HG03060 (cell line): ENCODE data around the gene EPB41L5.
"Not testable (repeated sequence)": the region's sequence is repeated elsewhere in the genome, so short reads cannot be mapped to it uniquely, and the experiment has no call there.

Experiments
- ATAC-seq: cut with Tn5 transposase; IDR thresholded peaks from one replicate; pipeline ENCODE4 v1.9.1; 2021; ENCODE audit warnings: low read depth, moderate number of reproducible peaks; ENCODE audit not compliant: unreplicated experiment

EPB41L5 gene

DNA sequence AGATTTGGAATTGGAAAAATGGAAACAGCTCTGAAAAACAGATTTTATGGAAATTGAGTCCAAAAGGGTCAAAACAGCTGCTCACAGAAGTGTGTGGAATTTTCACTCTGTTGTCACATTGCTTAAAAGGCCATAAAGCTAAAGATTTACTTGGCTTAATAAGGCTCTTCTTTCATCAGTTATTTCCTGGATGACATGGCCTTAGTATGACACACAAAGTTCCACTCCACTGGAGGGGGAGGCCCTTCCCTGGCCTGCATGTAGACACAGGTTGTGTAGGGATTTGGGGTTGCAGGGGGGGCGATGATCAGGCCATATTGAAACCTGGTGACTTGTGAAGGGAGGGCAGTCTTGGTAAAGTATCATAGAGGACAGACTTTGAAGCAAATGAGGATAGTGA lies 176.3 kb downstream of the EPB41L5 start:
- ATAC-seq = no peak

DNA sequence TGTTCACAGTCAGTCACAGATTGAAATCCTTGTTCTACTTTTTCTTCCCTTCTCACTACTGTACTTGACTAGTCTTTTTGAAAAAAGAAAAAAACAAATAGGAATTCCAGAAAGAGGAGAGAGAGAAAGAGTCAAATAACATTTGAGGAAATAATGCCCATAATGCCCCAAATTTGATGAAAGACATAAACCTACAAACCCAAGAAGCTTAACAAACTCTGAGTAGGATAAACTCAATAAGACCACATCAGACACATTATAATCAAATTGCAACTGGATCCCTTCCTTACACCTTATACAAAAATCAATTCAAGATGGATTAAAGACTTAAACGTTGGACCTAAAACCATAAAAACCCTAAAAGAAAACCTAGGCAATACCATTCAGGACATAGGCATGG lies 179.4 kb downstream of the EPB41L5 start:
- no peak for ATAC-seq

DNA sequence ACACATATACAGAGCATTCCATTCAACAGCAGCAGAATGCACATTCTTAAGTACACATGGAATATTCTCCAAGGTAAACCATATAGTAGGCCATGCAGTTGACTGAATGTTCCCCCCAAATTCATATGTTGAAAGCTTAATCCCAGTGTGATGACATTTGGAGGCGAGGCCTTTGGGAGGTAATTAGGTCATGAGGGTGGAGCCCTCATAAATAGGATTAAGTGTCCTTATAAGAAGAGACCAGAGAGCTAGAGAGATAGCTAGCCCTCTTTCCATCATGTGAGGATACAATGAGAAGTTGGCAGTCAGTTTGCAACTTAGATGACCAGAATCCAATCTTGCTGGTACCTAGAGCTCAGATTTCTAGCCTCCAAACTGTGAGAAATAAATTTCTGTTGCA lies 182.7 kb downstream of the EPB41L5 start:
- no peak for ATAC-seq

DNA sequence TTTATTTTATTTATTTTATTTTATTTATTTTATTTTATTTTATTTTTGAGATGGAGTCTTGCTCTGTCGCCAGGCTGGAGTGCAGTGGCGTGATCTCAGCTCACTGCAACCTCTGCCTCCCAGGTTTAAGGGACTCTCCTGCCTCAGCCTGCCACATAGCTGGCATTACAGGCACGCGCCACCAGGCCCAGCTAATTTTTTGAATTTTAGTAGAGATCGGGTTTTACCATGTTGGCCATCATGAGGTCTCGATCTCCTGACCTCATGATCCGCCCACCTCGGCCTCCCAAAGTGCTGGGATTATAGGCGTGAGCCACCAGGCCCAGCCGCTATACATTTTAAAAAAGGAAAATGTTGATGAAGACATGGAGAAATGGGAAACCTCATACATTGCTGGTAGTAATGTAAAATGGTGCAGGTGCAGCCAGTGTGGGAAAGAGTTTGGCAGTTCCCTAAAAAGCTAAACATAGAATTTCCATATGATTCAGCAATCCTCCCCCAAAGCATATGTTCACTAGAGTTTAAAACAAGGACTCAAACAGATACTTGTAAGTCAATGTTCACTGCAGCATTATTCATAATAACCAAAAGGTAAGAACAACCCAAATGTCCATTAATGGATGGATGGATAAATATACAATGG lies 187.1 kb downstream of the EPB41L5 start:
- not testable (repeated sequence) for ATAC-seq

DNA sequence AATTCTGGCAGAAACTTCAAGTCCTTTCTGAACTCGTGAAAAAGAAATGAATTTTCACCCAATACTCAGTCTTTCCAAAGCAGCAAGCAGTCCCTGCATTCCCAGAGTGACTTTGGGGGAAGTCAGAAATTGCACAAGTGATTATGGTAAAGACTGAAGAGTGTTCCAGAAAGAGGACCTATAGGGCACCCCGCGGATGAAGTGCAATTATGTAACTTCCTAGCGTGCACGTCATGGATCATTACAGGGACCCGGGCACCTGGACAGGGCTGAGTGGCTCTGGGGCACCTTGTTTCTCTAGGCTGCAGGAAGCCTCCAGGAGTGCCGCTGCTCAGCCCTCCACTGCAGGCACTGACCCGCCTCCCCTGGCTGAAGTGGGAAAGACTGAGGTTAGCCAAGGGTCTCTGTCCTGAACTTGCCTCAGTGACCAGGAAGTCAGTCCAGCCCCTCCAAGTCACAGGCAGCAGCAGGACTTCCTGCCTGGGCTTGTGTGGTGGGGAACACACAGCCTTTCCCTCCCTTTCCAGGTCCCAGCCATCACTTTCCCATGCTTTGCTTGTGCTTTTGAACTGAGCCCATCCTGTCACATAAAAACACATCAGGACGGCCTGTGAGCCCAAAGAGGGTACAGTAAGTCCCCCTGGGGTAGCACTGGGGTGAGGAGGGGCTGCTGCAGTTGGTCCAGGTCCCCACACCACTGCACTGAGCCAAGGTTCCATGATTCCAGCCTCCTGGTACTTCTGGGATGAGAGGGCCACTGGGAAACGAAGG lies 190.6 kb downstream of the EPB41L5 start:
- ATAC-seq = no peak

DNA sequence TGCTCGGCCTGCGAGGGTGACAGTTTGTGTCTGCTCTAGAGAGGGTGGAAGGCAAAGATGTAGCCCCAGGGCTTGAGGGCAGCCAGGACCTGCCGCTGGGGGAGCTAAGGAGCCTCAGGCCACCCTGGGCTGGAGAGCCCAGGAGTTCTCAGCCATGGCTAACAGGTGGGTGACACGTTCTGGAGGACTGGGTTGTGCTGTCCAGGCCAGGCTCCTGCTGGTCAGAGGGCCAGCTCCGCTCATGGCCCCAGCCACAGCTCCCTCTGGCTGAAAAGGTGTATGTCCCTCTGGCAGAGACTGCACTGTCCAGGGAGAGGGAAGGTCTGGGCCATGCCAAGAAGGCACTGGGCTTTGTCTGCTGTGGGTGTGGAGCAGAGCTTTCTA lies 191.1 kb downstream of the EPB41L5 start:
- ATAC-seq = no peak

DNA sequence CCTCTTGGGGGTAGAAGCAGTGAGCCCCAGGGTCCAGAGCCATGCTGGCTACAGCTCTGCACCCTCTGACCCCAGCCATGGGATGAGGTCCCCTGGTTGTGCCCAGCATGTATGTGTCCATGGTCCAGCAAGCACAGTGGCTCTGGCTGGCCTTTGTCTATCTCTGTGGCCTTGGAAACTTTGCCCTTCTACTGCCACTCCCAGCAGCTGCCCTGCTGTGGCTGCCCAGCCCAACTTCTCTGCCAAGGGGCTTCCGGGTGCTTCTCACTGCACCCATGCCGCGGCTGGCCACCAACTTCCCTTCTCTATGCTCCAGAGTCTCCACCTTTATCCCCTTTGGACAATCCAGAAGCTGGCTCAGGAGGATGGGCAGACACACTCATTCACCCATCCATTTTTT lies 191.5 kb downstream of the EPB41L5 start:
- no peak for ATAC-seq

DNA sequence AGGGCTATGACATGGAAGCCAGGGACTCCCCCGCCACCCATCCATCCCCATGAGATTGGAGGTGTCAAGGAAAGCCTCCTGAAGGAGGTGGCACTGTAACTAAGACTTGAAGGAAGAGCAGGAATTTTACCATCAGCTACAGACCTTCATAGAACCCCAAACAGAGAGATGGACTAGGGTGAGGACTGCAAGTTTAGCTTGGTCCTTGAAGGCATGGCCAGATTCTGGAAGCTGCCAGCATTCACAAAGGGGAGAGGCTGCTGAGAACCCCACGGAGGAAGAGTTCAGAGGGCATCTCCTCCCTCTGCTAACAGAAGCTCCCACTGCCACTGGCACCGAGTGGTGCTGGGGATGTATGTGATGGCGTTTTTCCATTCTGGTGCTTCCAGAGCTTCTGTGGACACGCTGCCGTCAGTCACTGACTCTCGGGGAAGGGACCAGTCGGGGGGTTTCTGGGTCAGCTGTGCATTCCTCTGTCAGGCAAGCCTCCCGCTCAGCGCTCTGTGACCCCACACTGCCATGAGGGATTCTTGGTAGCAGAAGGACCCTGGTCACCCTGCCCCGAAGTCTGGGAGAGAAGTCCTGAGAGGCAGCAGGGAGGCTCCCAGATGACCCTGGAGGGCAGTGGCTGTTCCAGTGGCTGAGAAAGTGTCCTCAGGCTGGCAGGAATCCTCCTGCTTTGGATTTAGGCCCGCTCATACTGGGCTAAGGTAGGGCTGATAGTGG lies 192.2 kb downstream of the EPB41L5 start:
- ATAC-seq = no peak

DNA sequence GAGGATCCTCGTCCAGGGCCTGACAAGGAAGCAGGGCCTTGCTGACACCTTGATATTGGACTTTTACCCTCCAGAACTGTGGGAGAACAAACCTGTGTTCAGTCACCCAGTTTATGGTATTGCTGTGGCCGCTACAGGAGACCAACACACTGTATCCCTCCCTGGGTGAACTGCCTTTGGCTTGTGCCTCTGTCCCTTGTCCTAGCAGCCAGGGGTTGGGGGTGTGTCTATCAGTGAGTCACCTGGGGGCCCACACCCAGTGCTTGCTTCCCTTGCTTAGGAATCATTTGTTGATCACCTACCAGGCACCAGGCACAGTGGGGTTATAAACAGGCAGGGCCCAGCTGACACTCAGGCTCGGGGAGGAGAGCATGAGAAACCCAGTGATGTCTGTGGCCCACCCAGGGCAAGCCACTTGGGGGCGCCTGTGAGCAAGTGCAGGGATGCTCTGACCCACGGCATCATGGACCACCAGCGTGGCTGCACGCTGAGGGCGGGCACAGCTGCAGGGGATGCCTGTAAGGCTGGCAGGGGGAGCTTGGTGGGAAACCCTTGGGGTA lies 193.2 kb downstream of the EPB41L5 start:
- ATAC-seq = no peak

DNA sequence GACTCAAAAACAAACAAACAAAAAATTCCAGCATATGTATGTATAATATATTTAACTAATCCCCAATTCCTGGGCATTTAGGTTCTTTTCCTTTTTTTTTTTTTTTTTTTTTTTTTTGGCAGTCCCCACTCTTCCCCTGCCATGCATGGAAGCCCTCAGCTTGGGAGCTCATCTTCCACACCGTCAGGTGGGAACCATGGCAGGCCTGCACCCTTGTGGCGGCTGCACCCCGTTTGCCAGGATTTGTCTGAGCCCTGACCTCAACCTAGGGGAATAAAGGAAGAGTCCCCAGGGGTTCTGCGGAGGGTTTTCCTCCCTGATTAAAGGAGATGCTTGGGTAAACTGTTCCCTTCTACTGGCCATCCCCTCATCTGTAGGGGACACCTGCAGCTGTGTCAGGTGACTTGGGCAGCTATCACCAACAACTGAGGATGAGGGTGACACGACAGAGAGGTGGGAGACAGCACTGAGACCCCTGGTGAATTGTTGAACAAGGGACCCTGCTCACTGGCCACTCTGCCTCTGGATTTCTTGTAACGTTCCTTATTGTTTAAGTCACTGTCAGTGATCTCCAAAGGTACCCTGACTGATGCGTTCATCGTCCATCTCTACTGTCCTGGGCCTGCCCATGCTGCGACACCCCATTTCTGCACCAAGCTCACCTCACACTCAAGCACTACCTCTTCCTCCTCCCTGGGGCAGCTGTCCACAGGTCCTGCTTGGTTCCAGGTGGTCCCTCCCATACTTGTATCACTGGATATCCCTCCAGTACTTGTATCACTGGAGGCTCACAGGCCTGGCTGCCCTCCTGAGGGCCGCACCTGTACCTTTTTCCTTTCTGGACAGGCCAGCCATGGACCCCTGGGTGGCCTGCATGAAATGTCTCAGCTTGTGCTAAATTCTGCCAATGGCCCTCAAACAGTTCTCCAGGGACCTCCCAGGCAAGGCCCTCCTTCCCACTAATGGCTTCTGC lies 195.8 kb downstream of the EPB41L5 start:
- no peak for ATAC-seq

DNA sequence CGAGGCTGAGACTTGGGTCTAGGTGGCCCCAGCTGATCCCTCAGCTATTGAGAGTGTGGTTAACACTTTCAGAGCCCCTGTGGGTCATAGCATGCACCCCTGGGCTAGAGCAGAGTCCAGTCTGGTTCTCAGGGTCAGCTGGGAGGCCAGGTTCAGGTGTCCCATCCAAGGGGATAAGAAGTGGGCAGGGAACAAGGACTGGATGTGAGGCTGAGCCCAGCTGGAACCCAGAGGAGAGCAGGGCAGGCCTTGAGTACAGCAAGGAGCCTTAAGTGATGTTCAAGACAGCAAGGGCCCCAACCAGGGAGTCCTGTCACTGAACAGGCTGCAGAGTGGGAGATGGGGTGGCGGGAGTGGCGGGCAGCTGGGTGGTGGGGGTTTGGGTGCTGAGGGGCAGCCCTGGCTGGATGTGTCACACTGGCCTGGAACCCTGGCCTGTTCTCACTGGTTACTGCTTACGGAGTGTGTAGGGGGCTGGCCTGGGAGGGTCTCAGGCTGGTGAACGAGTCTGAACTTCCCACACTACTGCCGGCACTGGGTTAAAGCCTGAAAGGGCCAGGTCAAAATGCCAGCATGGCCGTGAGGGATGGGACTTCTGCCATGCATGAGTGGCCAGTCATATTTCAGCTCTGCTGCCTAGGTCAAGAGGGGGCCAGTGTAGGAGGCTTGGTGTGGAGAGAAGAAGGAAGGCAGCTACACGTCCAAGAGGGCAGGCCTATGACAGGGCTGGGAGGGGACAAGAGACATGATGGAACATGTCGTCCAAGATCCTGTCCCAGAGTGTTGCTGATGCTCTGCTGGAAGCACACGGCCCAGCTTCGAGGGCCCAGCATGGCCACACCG lies 196.8 kb downstream of the EPB41L5 start:
- ATAC-seq = no peak

DNA sequence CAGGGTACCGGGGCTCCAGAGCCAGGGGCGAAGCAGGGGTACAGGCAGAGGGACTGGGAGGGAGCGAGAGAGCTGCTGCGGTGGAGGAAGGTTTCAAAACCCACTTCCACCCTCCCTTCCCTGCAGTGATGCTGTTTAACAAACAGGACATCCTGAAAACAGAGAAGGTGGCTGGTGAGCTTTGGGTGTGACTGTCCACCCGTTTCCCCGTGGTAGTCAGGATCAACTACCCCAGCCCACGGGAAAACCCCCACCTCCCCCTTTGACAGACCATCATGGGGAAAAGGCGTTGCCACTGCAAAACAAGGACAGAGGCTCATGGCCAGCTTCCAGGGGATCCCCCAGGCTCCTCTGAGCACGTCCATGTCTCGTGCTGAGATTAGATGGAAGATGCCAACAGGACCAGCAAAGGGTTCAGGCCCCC lies 197.4 kb downstream of the EPB41L5 start:
- ATAC-seq = no peak

DNA sequence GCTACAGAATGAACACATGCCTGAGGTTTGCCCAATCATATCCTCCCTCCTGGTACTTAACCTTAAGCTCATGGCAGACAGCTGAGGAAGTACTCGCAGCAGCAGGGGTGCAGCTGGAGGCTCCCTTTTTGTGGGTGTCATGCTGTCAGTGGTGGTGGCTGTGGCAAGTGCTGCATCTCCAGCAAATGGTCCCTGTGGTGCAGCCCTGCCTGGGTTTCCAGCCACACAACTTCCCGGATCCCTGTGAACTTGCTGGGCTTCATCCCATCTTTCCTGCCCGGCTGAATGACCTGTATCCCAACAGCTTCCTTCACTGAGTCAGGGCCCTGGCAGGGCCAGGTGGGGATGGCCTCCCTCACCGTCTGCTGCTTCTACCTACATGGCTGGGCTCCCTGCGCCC lies 205.3 kb downstream of the EPB41L5 start:
- ATAC-seq = no peak

DNA sequence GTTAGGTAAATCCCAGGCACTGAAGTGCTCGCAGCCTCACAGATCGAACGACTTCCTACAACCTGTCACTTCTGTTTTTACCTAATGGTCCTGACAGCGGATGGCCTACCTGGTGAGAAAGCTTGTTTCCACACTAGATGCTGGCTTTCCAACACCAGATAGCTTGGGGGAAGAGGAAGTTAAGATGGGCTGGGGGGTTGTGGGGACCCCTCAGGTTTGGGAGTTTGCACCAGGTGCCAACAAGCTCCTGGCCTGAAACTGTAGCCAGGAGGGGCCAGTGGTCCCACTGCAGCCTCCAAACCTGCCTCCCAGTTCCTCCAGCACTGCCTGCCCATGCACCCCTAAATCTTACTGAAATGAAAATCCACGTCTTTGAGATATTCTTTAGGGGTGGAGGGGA lies 206.4 kb downstream of the EPB41L5 start:
- ATAC-seq = no peak

DNA sequence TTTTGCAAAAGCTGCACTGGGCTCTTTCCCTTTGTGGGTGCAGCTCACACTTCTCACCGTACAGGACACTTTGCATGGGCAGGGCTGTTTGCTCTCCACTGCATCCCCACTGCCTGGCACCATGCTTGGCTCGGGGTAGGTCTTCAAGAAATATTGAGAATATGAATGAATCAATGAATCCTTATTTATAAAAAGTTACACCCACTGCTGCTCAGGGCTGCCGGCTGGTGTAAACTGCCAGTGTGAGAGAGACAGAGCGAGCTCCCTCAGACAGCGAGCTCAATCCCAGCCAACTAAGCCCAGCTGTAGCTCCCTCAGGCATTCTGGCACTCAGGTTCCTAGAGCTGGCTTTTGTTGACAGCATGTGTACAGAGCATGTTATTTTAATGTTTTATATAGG lies 206.9 kb downstream of the EPB41L5 start:
- ATAC-seq = no peak

DNA sequence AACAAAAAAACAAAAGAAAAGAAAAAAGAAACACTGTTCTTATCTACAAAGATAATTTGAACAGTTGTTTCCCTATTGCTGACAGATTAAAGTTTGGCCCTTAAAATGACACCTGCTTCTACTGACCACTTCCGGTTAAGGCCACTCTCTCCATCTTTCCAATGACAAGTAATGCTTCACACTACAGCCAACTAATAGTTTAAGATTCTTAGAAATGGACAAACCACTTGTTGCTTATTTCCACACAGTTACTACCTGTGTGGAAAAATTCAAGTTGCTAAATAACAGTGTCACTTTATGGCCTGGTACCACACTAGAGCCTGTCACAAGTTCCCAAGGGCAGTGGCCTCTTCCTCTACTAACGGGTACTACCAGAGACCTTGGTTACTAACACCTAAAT lies 207.9 kb downstream of the EPB41L5 start:
- ATAC-seq = no peak

DNA sequence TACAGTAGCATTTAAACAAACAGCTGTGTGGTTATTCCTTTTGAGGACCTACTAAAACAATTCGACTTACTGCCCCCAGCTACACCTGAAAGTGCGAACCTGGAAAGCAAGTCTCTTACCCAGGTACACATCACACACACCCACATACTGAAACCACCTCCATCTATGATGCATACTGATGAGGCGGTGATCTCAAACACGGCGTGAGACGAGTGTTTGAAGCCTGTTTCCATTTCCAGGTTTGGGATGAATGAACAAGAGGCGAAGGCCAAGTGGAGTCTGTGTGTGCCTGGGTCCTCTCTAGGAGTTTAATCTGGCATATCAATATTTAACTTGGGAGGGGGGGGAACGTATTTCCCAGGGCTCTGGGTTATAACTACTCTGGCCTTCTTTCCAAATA lies 208.7 kb downstream of the EPB41L5 start:
- ATAC-seq = no peak

DNA sequence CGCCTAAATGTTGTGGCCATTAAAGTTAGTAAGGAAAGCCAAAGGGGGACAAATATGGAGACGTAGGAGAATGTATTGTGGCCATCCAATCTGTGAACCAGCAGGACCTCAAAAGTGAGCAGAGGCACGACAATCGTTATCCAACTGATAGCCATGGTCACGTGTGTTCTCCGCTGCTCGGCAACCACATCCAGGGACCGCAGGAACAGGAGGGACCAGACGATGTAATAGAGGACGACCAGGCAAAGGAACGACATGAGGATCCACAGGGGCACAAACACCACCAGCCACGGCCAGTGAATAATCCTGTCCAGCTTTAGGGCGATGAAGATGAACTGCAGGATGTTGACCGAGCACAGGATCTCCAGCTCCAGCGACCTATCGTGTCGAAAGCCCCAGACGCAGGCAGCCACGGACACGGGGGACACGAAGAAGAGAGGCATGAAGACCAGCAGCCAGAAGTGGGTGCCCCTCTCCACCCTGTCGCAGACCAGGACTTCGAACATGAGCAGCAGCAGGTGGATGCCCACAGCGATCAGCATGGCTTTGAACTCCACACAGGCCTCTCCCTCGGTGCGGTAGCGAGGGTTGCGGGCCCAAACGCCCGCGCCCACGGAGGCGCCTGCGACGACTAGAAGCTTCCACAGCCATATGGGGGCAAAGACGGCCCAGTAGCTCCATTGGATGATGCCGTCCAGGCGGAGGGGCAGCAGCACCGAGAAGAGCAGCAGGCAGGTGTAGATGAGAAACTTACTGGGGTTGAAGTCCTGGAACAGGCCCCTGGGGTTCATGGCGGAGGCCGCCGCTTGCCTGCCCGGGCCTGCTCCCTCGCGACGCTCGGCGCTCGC lies 209.5 kb downstream of the EPB41L5 start:
- ATAC-seq = no peak
